Skin epidermis (tissue), 12 donors: ENCODE measurements around the gene TBC1D22A.

Experiments used
- H3K27ac ChIP-seq, 21 experiments: fragments of 200-600 bp; sonication (generic) in 11 of 21; one replicate each; pipeline ENCODE4 v1.5.0; 2020; ENCODE audit warnings: mild to moderate bottlenecking in 3 of 21, inconsistent platforms in 2 of 21, moderate library complexity in 2 of 21
- H3K4me3 ChIP-seq, 7 experiments: fragments of 200-600 bp; sonication (generic) in 2 of 7; one replicate each; pipeline ENCODE4 v1.5.0; 2020; ENCODE audit warnings: inconsistent platforms in 2 of 7, mild to moderate bottlenecking in 2 of 7, moderate library complexity in 1 of 7

The TBC1D22A gene

GRCh38 chr22:46908641-46909107, 146.2 kb downstream of the TBC1D22A start:
- no peak overlapping the region for H3K27ac ChIP-seq
- H3K4me3 ChIP-seq = no peak overlapping the region

GRCh38 chr22:46909237-46910030, 147.0 kb downstream of the TBC1D22A start:
- Histone ChIP-seq H3K27ac (no peak overlapping the region), H3K4me3 (no peak overlapping the region)

- H3K27ac ChIP-seq = no peak overlapping the region
Measured at GRCh38 chr22:46910624-46911023, 148.2 kb downstream of the TBC1D22A start.

GRCh38 chr22:46911346-46911745, 148.9 kb downstream of the TBC1D22A start:
- H3K27ac ChIP-seq = no peak overlapping the region

More at GRCh38 chr22:46910624-46911023, 148.2 kb downstream of the TBC1D22A start:
- no peak overlapping the region for H3K4me3 ChIP-seq

GRCh38 chr22:46913351-46913750, 150.9 kb downstream of the TBC1D22A start:
- Histone ChIP-seq H3K27ac (no peak overlapping the region), H3K4me3 (no peak overlapping the region)

More at GRCh38 chr22:46911346-46911745, 148.9 kb downstream of the TBC1D22A start:
- H3K4me3 ChIP-seq = no peak overlapping the region

- H3K27ac ChIP-seq = no peak overlapping the region
- no peak overlapping the region for H3K4me3 ChIP-seq
Measured at GRCh38 chr22:46914481-46914880, 152.0 kb downstream of the TBC1D22A start.

- no peak overlapping the region for H3K4me3 ChIP-seq
- H3K27ac ChIP-seq = no peak overlapping the region
Measured at GRCh38 chr22:46914916-46915894, 152.8 kb downstream of the TBC1D22A start.

GRCh38 chr22:46915950-46916730, 153.7 kb downstream of the TBC1D22A start:
- Histone ChIP-seq H3K27ac (no peak overlapping the region), H3K4me3 (no peak overlapping the region)

- H3K27ac ChIP-seq = no peak overlapping the region
- H3K4me3 ChIP-seq = no peak overlapping the region
Measured at GRCh38 chr22:46916886-46917770, 154.7 kb downstream of the TBC1D22A start.

- Histone ChIP-seq H3K27ac (no peak overlapping the region), H3K4me3 (no peak overlapping the region)
Measured at GRCh38 chr22:46917771-46918101, 155.3 kb downstream of the TBC1D22A start.

GRCh38 chr22:46918197-46918596, 155.7 kb downstream of the TBC1D22A start:
- no peak overlapping the region for H3K27ac ChIP-seq
- no peak overlapping the region for H3K4me3 ChIP-seq

- H3K27ac ChIP-seq = no peak overlapping the region
Measured at GRCh38 chr22:46922037-46922436, 159.6 kb downstream of the TBC1D22A start.

GRCh38 chr22:46923394-46923793, 160.9 kb downstream of the TBC1D22A start:
- no peak overlapping the region for H3K27ac ChIP-seq

More at GRCh38 chr22:46922037-46922436, 159.6 kb downstream of the TBC1D22A start:
- H3K4me3 ChIP-seq = no peak overlapping the region

GRCh38 chr22:46925818-46926217, 163.4 kb downstream of the TBC1D22A start:
- Histone ChIP-seq H3K27ac (no peak overlapping the region), H3K4me3 (no peak overlapping the region)

More at GRCh38 chr22:46923394-46923793, 160.9 kb downstream of the TBC1D22A start:
- H3K4me3 ChIP-seq = no peak overlapping the region

GRCh38 chr22:46929046-46929709, 166.7 kb downstream of the TBC1D22A start:
- H3K4me3 ChIP-seq = no peak overlapping the region
- no peak overlapping the region for H3K27ac ChIP-seq

GRCh38 chr22:46929710-46930204, 167.3 kb downstream of the TBC1D22A start:
- peak overlapping the region in 1 of 21 experiments; percentile 0 for H3K27ac ChIP-seq

GRCh38 chr22:46931414-46931813, 169.0 kb downstream of the TBC1D22A start:
- Histone ChIP-seq H3K27ac (no peak overlapping the region), H3K4me3 (no peak overlapping the region)

More at GRCh38 chr22:46929710-46930204, 167.3 kb downstream of the TBC1D22A start:
- no peak overlapping the region for H3K4me3 ChIP-seq

GRCh38 chr22:46931881-46932280, 169.4 kb downstream of the TBC1D22A start:
- Histone ChIP-seq H3K27ac (no peak overlapping the region), H3K4me3 (no peak overlapping the region)
